Stimulated activated CD4-positive, alpha-beta T cell treated with anti-CD3 and anti-CD28 coated beads, Interleukin-1b, Interleukin-23, amount 100 ng/mL, for 4 hours (primary cell): ENCODE results near the gene PRRG4.
"Not testable (repeated sequence)": the region's sequence is repeated elsewhere in the genome, so short reads cannot be mapped to it uniquely, and the experiment has no call there.

Experiments used
- DNase-seq, 2 donors: peaks; one replicate each; pipeline ENCODE4 v3.0.0-alpha.2; 2020; ENCODE audit warnings: low read depth in 2 of 2

The PRRG4 gene

GRCh38 chr11:32829680-32830412 lies at the start of gene PRRG4:
Gene PRRG4, plus strand, starts transcription at chr11:32829927. Its CDS starts 603 bp downstream, at chr11:32830530.
- DNase-seq: peak in 1 of 2 donors; percentile 37

GRCh38 chr11:32780839-32781238 lies 48.9 kb upstream of the PRRG4 start:
- not testable (repeated sequence) for DNase-seq

- no peak for DNase-seq
Measured at GRCh38 chr11:32781721-32782120, 48.0 kb upstream of the PRRG4 start.

- DNase-seq: no peak
Measured at GRCh38 chr11:32785262-32785661, 44.5 kb upstream of the PRRG4 start.

GRCh38 chr11:32786811-32787210 lies 42.9 kb upstream of the PRRG4 start:
- DNase-seq: no peak

GRCh38 chr11:32790916-32791315 lies 38.8 kb upstream of the PRRG4 start:
- no peak for DNase-seq

GRCh38 chr11:32792111-32792947 lies 37.4 kb upstream of the PRRG4 start:
- no peak for DNase-seq

GRCh38 chr11:32792948-32793475 lies 36.7 kb upstream of the PRRG4 start:
- DNase-seq: peak; percentile 60 to 63

GRCh38 chr11:32794439-32794838 lies 35.3 kb upstream of the PRRG4 start, which contains the start of gene CCDC73:
Gene CCDC73, minus strand, starts transcription at chr11:32794662. Its CDS starts 34,419 bp downstream, at chr11:32760243.
- DNase-seq: no peak

- no peak for DNase-seq
Measured at GRCh38 chr11:32796425-32796824, 33.3 kb upstream of the PRRG4 start.

GRCh38 chr11:32809313-32809712 lies 20.4 kb upstream of the PRRG4 start:
- DNase-seq: peak; percentile 12 to 37

- DNase-seq: no peak
Measured at GRCh38 chr11:32817181-32817851, 12.4 kb upstream of the PRRG4 start.

GRCh38 chr11:32817852-32818183 lies 11.9 kb upstream of the PRRG4 start:
- no peak for DNase-seq

GRCh38 chr11:32819187-32819586 lies 10.5 kb upstream of the PRRG4 start:
- no peak for DNase-seq

- DNase-seq: no peak
Measured at GRCh38 chr11:32820497-32820896, 9.2 kb upstream of the PRRG4 start.

- DNase-seq: no peak
Measured at GRCh38 chr11:32821517-32821916, 8.2 kb upstream of the PRRG4 start.

- DNase-seq: no peak
Measured at GRCh38 chr11:32821917-32822560, 7.7 kb upstream of the PRRG4 start.

GRCh38 chr11:32823617-32824016 lies 6.1 kb upstream of the PRRG4 start:
- DNase-seq: not testable (repeated sequence)

GRCh38 chr11:32826113-32826512 lies 3.6 kb upstream of the PRRG4 start:
- no peak for DNase-seq

GRCh38 chr11:32827276-32827675 lies 2.5 kb upstream of the PRRG4 start:
- no peak for DNase-seq

GRCh38 chr11:32829157-32829679 lies 509 bp upstream of the PRRG4 start:
- no peak for DNase-seq

- no peak for DNase-seq
Measured at GRCh38 chr11:32830413-32830738, 649 bp downstream of the PRRG4 start.
